ENCODE measurements around the gene ZNF568. TPM values are rescaled to one million over a fixed set of nuclear protein-coding genes. Genes with fewer than 3 reads are reported as not detected.

Gene ZNF568
- total RNA-seq, 1 donor from 2014 or later = 8.9 TPM

DNA sequence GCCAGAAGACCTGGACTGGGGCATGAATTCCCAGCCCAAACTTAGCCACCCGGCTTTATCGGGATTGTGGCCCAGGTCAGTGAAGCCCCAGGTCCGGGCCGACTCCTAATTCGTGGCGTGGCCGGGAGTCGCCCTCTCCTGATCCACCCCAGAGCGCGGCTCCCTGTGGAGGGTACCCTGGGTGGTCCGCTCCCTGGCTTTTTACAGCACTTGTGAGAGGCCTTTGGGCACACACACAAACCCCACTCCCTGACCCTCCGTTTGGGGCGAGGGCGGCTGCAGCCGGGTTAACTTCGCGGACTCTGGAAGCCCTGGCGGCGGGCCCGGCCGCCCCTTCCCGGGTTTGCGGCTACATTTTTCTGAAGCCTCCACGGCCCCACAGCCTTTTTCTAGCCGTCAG lies 56.4 kb downstream of the ZNF568 start:
- Mint-ChIP-seq H3K27me3 (ENCODE audit: insufficient read depth, low read depth) (peaks cover 2% of the 10 kb centered on the region), H3K4me3 (no peak overlapping the region), H3K9me3 (peaks cover 52% of the 10 kb centered on the region), H3K36me3 (peaks cover 3% of the 10 kb centered on the region), H3K27ac (no peak overlapping the region), H3K4me1 (no peaks in the 10 kb centered on the region)
- no peaks in the 10 kb centered on the region for H3K27me3 ChIP-seq
- no peak for DNase-seq (ENCODE audit: low spot score)
- no peak overlapping the region for H3K9ac ChIP-seq
- no peaks in the 10 kb centered on the region for H3K79me2 ChIP-seq (ENCODE audit: low read depth)
- no peak overlapping the region for H3K4me2 ChIP-seq
- H3K4me3 ChIP-seq = no peak overlapping the region
- H4K20me1 ChIP-seq (ENCODE audit: low read depth) = no peaks in the 10 kb centered on the region
- H3K27ac ChIP-seq = no peak overlapping the region
- TF ChIP-seq EZH2 (IDR thresholded peaks at IDR 0.05) (no peak), CTCF (IDR thresholded peaks at IDR 0.05) (no peak), EZH2phosphoT487 (IDR thresholded peaks at IDR 0.05) (no peak)
- H3K9me3 ChIP-seq (ENCODE audit: low read depth) = peaks cover 21% of the 10 kb centered on the region
- no peak overlapping the region for H2AFZ ChIP-seq (replicated peaks)
- H3K4me1 ChIP-seq = no peaks in the 10 kb centered on the region
- H3F3A ChIP-seq (ENCODE audit: low read depth) = no peaks in the 10 kb centered on the region
- no peaks in the 10 kb centered on the region for H3K36me3 ChIP-seq

DNA sequence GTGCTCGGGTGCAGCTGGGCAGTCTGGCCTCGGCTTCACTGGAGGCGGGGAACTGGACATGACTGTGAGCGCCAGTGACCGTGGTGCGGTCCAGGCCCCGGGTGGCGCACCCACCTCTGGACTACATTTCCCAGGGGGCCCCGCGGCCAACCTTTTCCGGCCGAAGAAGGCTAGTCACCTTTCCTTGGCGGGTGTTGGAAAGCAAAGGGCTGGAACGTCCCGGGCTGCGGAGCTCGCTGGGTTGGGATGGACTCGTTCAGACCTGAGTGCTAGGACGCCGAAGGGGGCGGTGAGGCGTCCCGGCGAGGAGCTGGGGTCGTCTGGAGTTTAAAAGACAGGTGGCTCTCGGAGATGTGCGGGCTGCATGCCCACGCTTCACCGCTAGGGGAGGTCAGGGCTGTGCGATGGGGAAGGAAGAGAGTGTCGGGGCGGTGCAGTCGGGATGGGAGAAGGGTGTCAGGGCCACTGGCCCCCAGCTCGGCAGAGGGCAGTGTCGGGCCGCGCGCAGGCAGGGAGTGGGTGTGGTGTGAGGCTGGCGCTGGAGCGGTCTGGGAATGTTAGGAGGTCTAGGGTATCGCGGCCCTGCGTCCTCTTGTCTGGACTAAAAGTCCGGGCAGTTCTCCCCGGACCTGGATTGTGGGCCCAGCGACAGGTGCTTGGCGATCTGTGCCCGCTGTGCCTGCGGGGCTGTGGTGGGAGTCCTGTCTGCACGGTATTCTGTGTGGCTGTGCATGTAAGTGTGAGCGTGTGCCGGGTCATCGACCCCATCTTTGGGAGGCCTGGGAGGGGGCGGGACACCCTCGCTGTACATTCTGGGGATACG lies 57.1 kb downstream of the ZNF568 start:
- no peaks in the 10 kb centered on the region for H3K36me3 ChIP-seq
- no peak for TF ChIP-seq EZH2phosphoT487 (IDR thresholded peaks at IDR 0.05)
- no peak for TF ChIP-seq EZH2 (IDR thresholded peaks at IDR 0.05)
- TF ChIP-seq CTCF (IDR thresholded peaks at IDR 0.05) = no peak
- H2AFZ ChIP-seq (replicated peaks) = no peak overlapping the region
- H4K20me1 ChIP-seq (ENCODE audit: low read depth) = no peaks in the 10 kb centered on the region
- no peaks in the 10 kb centered on the region for H3K79me2 ChIP-seq (ENCODE audit: low read depth)
- no peak overlapping the region for H3K4me2 ChIP-seq
- H3K9ac ChIP-seq = no peak overlapping the region
- no peaks in the 10 kb centered on the region for H3K4me1 ChIP-seq
- peaks cover 55% of the 10 kb centered on the region for H3K9me3 Mint-ChIP-seq
- H3K9me3 ChIP-seq (ENCODE audit: low read depth) = peaks cover 16% of the 10 kb centered on the region
- no peaks in the 10 kb centered on the region for H3K27me3 ChIP-seq
- H3K27ac ChIP-seq = no peak overlapping the region
- H3K36me3 Mint-ChIP-seq = peaks cover 3% of the 10 kb centered on the region
- peaks cover 2% of the 10 kb centered on the region for H3K27me3 Mint-ChIP-seq (ENCODE audit: insufficient read depth, low read depth)
- DNase-seq (ENCODE audit: low spot score) = no peak
- no peaks in the 10 kb centered on the region for H3F3A ChIP-seq (ENCODE audit: low read depth)
- no peaks in the 10 kb centered on the region for H3K4me1 Mint-ChIP-seq
- no peak overlapping the region for H3K27ac Mint-ChIP-seq
- no peak overlapping the region for H3K4me3 Mint-ChIP-seq
- H3K4me3 ChIP-seq = no peak overlapping the region

DNA sequence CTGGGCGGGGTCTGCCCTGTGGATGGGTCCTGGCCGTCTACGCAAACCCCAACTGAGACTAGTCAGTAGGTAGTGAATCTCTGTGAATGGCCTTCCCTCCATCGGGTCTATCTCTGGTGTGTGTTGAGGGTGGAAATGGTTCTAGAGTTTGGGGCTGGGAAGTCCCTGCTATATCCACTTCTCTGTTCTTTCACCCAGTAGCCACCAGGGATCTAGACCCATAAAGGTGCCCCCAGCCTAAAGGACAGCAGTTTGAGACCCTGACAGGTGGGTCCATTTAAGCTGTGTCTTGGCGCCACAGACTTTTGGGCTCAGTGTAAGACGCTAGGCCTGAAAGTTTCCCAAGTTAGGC lies 57.7 kb downstream of the ZNF568 start:
- no peak overlapping the region for H3K27ac Mint-ChIP-seq
- Histone ChIP-seq H4K20me1 (ENCODE audit: low read depth) (no peaks in the 10 kb centered on the region), H3K27ac (no peak overlapping the region), H3K4me3 (no peak overlapping the region), H2AFZ (replicated peaks) (no peak overlapping the region), H3K79me2 (ENCODE audit: low read depth) (no peaks in the 10 kb centered on the region), H3F3A (ENCODE audit: low read depth) (no peaks in the 10 kb centered on the region), H3K4me2 (no peak overlapping the region), H3K4me1 (no peaks in the 10 kb centered on the region), H3K36me3 (no peaks in the 10 kb centered on the region), H3K9ac (no peak overlapping the region), H3K9me3 (ENCODE audit: low read depth) (peaks cover 16% of the 10 kb centered on the region), H3K27me3 (no peaks in the 10 kb centered on the region)
- no peak for DNase-seq (ENCODE audit: low spot score)
- no peaks in the 10 kb centered on the region for H3K4me1 Mint-ChIP-seq
- peaks cover 2% of the 10 kb centered on the region for H3K27me3 Mint-ChIP-seq (ENCODE audit: insufficient read depth, low read depth)
- no peak overlapping the region for H3K4me3 Mint-ChIP-seq
- H3K36me3 Mint-ChIP-seq = peaks cover 3% of the 10 kb centered on the region
- TF ChIP-seq EZH2 (IDR thresholded peaks at IDR 0.05) (no peak), CTCF (IDR thresholded peaks at IDR 0.05) (no peak), EZH2phosphoT487 (IDR thresholded peaks at IDR 0.05) (no peak)
- peaks cover 59% of the 10 kb centered on the region for H3K9me3 Mint-ChIP-seq
